K562 (cell line): Measurements from ENCODE around the gene GNG7. TPM values are rescaled to one million over a fixed set of nuclear protein-coding genes. Genes with fewer than 3 reads are reported as not detected.

ENCODE experiments used
- ATAC-seq: fragments of 200-7000 bp; cut with Tn5 transposase; 3 replicates; pipeline ENCODE4 v1.9.1; 2020; ENCODE audit warnings: moderate library complexity
- BruUV-seq: library from RNA; stranded (reverse); fragments of 400-500 nt; replicated peaks from 2 replicates; lab custom pipeline; 2021; lab: Mats Ljungman, UMichigan
- CTCF ChIA-PET: fragments of 300-600 bp; formaldehyde crosslinking; extraction: SDS; loops from one replicate; lab custom pipeline; 2021; ENCODE audit warnings: low intra/inter-chr PET ratio; lab: Yijun Ruan, JAX
- POLR2A ChIA-PET: fragments of 300-600, 350-650 bp; sonication (Branson Sonifier 250); formaldehyde crosslinking; extraction: SDS; loops from one replicate; lab custom pipeline; 2021; ENCODE audit warnings: antibody characterized with exemption, inconsistent platforms; lab: Yijun Ruan, JAX
- DNase-seq, 4 experiments: peaks; one replicate each; pipeline versions ENCODE4 v3.0.0 to v3.0.0-alpha.2; 2011 to 2018; ENCODE audit warnings: low spot score in 3 of 4, mixed read lengths in 3 of 4; ENCODE audit errors: extremely low read depth in 1 of 4
- FAIRE-seq: peaks from 2 replicates; lab custom pipeline; 2011; peaks lifted over from hg19 to GRCh38; lab: Jason Lieb, UNC
- H2AFZ ChIP-seq: 2 replicates; pipeline ENCODE4 v1.6.0; 2011; ENCODE audit warnings: low read depth, low read length, control low read depth, inconsistent platforms
- H3K27ac ChIP-seq: fragments of 200-600 bp; 3 replicates; pipeline ENCODE4 v1.8.0; 2011; ENCODE audit warnings: low read depth, mild to moderate bottlenecking, control low read depth, inconsistent platforms, low read length, moderate library complexity, mixed read lengths; ENCODE audit errors: extremely low read depth
- H3K27me3 ChIP-seq, 2 experiments: fragments of 300-600 bp in 1 of 2; 2 replicates in 1 of 2; 3 replicates in 1 of 2; pipeline versions ENCODE4 v1.6.0 to v1.8.0; 2011; ENCODE audit warnings: inconsistent platforms in 2 of 2, low read length in 2 of 2, mild to moderate bottlenecking in 1 of 2, mixed read lengths in 1 of 2, moderate library complexity in 1 of 2; ENCODE audit not compliant: control insufficient read depth in 2 of 2, insufficient read depth in 2 of 2
- H3K36me3 ChIP-seq: fragments of 300-600 bp; 3 replicates; pipeline ENCODE4 v1.8.0; 2011; ENCODE audit warnings: mild to moderate bottlenecking, low read length, inconsistent platforms; ENCODE audit not compliant: control insufficient read depth, insufficient read depth
- H3K4me1 ChIP-seq, 2 experiments: fragments of 200-600 bp in 1 of 2; replicated peaks in 1 of 2; 2 replicates in 1 of 2; 3 replicates in 1 of 2; pipeline versions ENCODE4 v1.5.1 to v1.8.0; 2011; ENCODE audit warnings: inconsistent platforms in 2 of 2, low read length in 2 of 2, mild to moderate bottlenecking in 1 of 2, mixed read lengths in 1 of 2, moderate library complexity in 1 of 2; ENCODE audit not compliant: control insufficient read depth in 2 of 2, insufficient read depth in 2 of 2
- H3K4me2 ChIP-seq: 2 replicates; pipeline ENCODE4 v1.6.1; 2011; ENCODE audit warnings: low read length, control low read depth, inconsistent platforms, mixed read lengths; ENCODE audit not compliant: insufficient read depth
- H3K4me3 ChIP-seq: fragments of 200-600 bp; sonication (generic), shearing (Covaris generic); 2 replicates; pipeline ENCODE4 v1.5.1; 2016; ENCODE audit warnings: control low read depth, inconsistent platforms
- H3K79me2 ChIP-seq: fragments of 200-600 bp; 3 replicates; pipeline ENCODE4 v1.8.0; 2011; ENCODE audit warnings: low read length, inconsistent platforms; ENCODE audit not compliant: control insufficient read depth, insufficient read depth
- H3K9ac ChIP-seq, 2 experiments: 2 replicates each; pipeline versions ENCODE4 v1.6.0 to v1.6.1; 2011; ENCODE audit warnings: low read depth in 2 of 2, low read length in 2 of 2, control low read depth in 1 of 2, inconsistent platforms in 1 of 2, mild to moderate bottlenecking in 1 of 2, mixed read lengths in 1 of 2; ENCODE audit not compliant: insufficient read depth in 1 of 2
- H3K9me1 ChIP-seq: one replicate; pipeline ENCODE4 v1.6.0; 2011; ENCODE audit warnings: inconsistent platforms, mild to moderate bottlenecking, low read length, moderate library complexity; ENCODE audit not compliant: control insufficient read depth, insufficient read depth
- H3K9me3 ChIP-seq: replicated peaks from 2 replicates; pipeline ENCODE4 v1.5.1; 2011; ENCODE audit warnings: low read depth, low read length, inconsistent platforms; ENCODE audit not compliant: control insufficient read depth, insufficient read depth
- H4K20me1 ChIP-seq: replicated peaks from 2 replicates; pipeline ENCODE4 v1.6.1; 2011; ENCODE audit warnings: low read length, inconsistent platforms, mixed read lengths; ENCODE audit not compliant: control insufficient read depth, insufficient read depth
- BRF1 ChIP-seq: IDR thresholded peaks from 3 replicates; pipeline ENCODE4 v1.6.1; 2011; ENCODE audit warnings: borderline replicate concordance, mild to moderate bottlenecking; ENCODE audit not compliant: insufficient read length; ENCODE audit errors: extremely low read depth
- KDM1A ChIP-seq, 2 experiments: fragments of 450-650 bp; IDR thresholded peaks; 2 replicates each; pipeline ENCODE4 v1.6.1; 2016; ENCODE audit warnings: mild to moderate bottlenecking in 2 of 2
- RBM25 ChIP-seq: fragments of 200-400 bp; formaldehyde crosslinking; IDR thresholded peaks from 2 replicates; pipeline ENCODE4 v1.6.1; 2018; ENCODE audit warnings: low read length, low read depth, moderate library complexity; ENCODE audit not compliant: severe bottlenecking
- ZNF146 ChIP-seq: IDR thresholded peaks from one replicate; pipeline ENCODE4 v1.6.1; 2018; ENCODE audit warnings: missing compliant biosample characterization; ENCODE audit not compliant: unreplicated experiment
- WGBS: fragments of 100-300 bp; shearing (Covaris generic); methylation state at CpG from one replicate; pipeline ENCODE4 v1.1.6; 2016; ENCODE audit warnings: low coverage, mixed read lengths; ENCODE audit not compliant: insufficient coverage; ENCODE audit errors: missing lambda C conversion rate; 5-methylcytosine and 5-hydroxymethylcytosine counted together
- in situ Hi-C: fragments of 300-500 bp; cut with MboI; formaldehyde crosslinking; loops from 4 replicates; pipeline ENCODE4 v1.15.0; 2018; ENCODE audit warnings: inconsistent platforms, mixed read lengths
- intact Hi-C: fragments of 100-400 bp; cut with micrococcal nuclease; formaldehyde crosslinking; loops from 2 replicates; pipeline ENCODE4 v1.14.2; 2022
- polyA plus RNA-seq, 8 experiments: library from polyadenylated mRNA; depleted of rRNA in 4 of 8; stranded (reverse) in 5 of 8; unstranded in 3 of 8; fragments of >200 nt; fragmentation: Nextera tagmentation in 2 of 8; fragmentation: Illumina TruSeq in 1 of 8; extraction: Ambion mirVana in 2 of 8; extraction: Trizol in 1 of 8; gene quantifications; 2 replicates each; pipeline versions ENCODE4 v1.2.1 to v1.2.3, GENCODE V29; 2011 to 2014; ENCODE audit warnings: inconsistent platforms in 1 of 8, missing spikeins in 1 of 8
- total RNA-seq, 7 experiments: library from RNA; depleted of rRNA in 6 of 7; stranded (reverse); fragments of >200 nt in 6 of 7; fragmentation: Illumina TruSeq in 2 of 7; extraction: Trizol in 2 of 7; gene quantifications; 2 replicates each; pipeline versions ENCODE4 v1.2.1 to v1.2.3, GENCODE V29; 2011 to 2021; ENCODE audit warnings: low replicate concordance in 1 of 7

Gene GNG7
- total and polyA plus RNA-seq, 9 of the 15 experiments (the other 6 are each of a cell fraction or from before 2014, with no cell fraction given): 0.01 to 0.20 (median 0.06) TPM; not detected in 1

GRCh38 chr19:2514981-2515518 lies 187.4 kb downstream of the GNG7 start:
- H3K79me2 ChIP-seq: no peaks in the 10 kb centered on the region
- no peaks in the 10 kb centered on the region for H3K9me3 ChIP-seq
- intact Hi-C loops: no loop called here
- WGBS: 43% methylated on average over 16 of the region's 16 CpGs
- BruUV-seq: no TSS peak
- CTCF ChIA-PET: no interaction called here
- H2AFZ ChIP-seq: no peak overlapping the region
- no peaks in the 10 kb centered on the region for H3K9me1 ChIP-seq
- no peaks in the 10 kb centered on the region for H4K20me1 ChIP-seq
- FAIRE-seq: no peak
- POLR2A ChIA-PET: interaction anchor here (0.8 kb wide), 1 partner anchor 19 kb away, joined by 3 read pairs; no protein-coding TSS in a partner anchor
- TF ChIP-seq RBM25 (peak; percentile 55), KDM1A (IDR thresholded peaks at IDR 0.05) (peak in 1 of 2 experiments; percentile 17; a peak in 1 of 4 replicates), ZNF146 (CRISPR knock-in tag) (peak; percentile 98), BRF1 (no peak)
- TF ChIP-seq, all 486 proteins: peak for 3
- no peaks in the 10 kb centered on the region for H3K36me3 ChIP-seq
- no peak for ATAC-seq
- peaks cover 10 to 55% of the 10 kb centered on the region in 2 experiments; a peak in 4 of 5 replicates for H3K27me3 ChIP-seq
- no peak overlapping the region for H3K9ac ChIP-seq
- H3K4me3 ChIP-seq: no peak overlapping the region
- no peak overlapping the region for H3K27ac ChIP-seq
- H3K4me1 ChIP-seq: peaks cover 0 to 49% of the 10 kb centered on the region in 2 experiments; a peak in 3 of 5 replicates
- H3K4me2 ChIP-seq: no peak overlapping the region
- no peak for DNase-seq
- in situ Hi-C loops: no loop called here
